ENCODE data around the gene DUSP22. TPM values are rescaled to one million over a fixed set of nuclear protein-coding genes. Genes with fewer than 3 reads are reported as not detected.

Gene DUSP22
- total and polyA plus RNA-seq, 2 experiments from 2014 or later = 12.8 to 36.8 TPM

- H3K9me3 Mint-ChIP-seq = peaks cover 4% of the 10 kb centered on the region; the same call in 2 of the 3 replicates
- ATAC-seq (peak; percentile 66), DNase-seq (ENCODE audit: low spot score) (peak; percentile 72)
- H3K4me3 Mint-ChIP-seq = peak within 1 kb of the TSS; percentile 81
- peak within 1 kb of the TSS; percentile 93 for H2AFZ ChIP-seq
- H3K27me3 Mint-ChIP-seq (ENCODE audit: insufficient read depth, low read depth, poor library complexity) = peaks cover 61% of the 10 kb centered on the region
- H3K4me1 ChIP-seq (ENCODE audit: insufficient read depth) = peaks cover 10% of the 10 kb centered on the region
- H3F3A ChIP-seq (replicated peaks; ENCODE audit: low read depth) = no peaks in the 10 kb centered on the region
- peaks cover 4% of the 10 kb centered on the region; the same call in 1 of the 3 replicates for H3K36me3 Mint-ChIP-seq (ENCODE audit: low read depth)
- H3K4me3 ChIP-seq = peak within 1 kb of the TSS; percentile 72
- H3K79me2 ChIP-seq (replicated peaks; ENCODE audit: insufficient read depth) = no peaks in the 10 kb centered on the region
- no peak within 1 kb of the TSS for H3K27ac Mint-ChIP-seq
- H3K27ac ChIP-seq (ENCODE audit: low read depth) = no peak within 1 kb of the TSS
- H3K27me3 ChIP-seq (ENCODE audit: insufficient read depth) = peaks cover 75% of the 10 kb centered on the region
- TF ChIP-seq ZNF114 (CRISPR knock-in tag; IDR thresholded peaks at IDR 0.05) (no peak), EZH2phosphoT487 (IDR thresholded peaks at IDR 0.05; ENCODE audit: unreplicated experiment) (no peak), CREB1 (CRISPR knock-in tag; IDR thresholded peaks at IDR 0.05; ENCODE audit: low read depth) (no peak), CTCF (conservative IDR thresholded peaks at IDR 0.05; ENCODE audit: low read depth in 2 of 2) (no peak), POLR2AphosphoS5 (IDR thresholded peaks at IDR 0.05; ENCODE audit: low read depth) (peak; percentile 81), STAT1 (IDR thresholded peaks at IDR 0.05; ENCODE audit: unreplicated experiment) (no peak)
- H3K4me2 ChIP-seq = peak within 1 kb of the TSS; percentile 92
- peaks cover 7% of the 10 kb centered on the region for H3K4me1 Mint-ChIP-seq
- H4K20me1 ChIP-seq (replicated peaks; ENCODE audit: insufficient read depth) = no peaks in the 10 kb centered on the region; the same call in 1 of the 2 replicates
- no peaks in the 10 kb centered on the region for H3K9me2 ChIP-seq (ENCODE audit: insufficient read depth)
- no peaks in the 10 kb centered on the region for H3K36me3 ChIP-seq (ENCODE audit: insufficient read depth)
These were observed 99.5 kb downstream of the DUSP22 start, which contains the start of gene IRF4 for GRCh38 chr6:391559-392440. TSS of gene IRF4 (plus strand) at chr6:391752. CDS start at chr6:393153, 1,401 bp downstream.

GRCh38 chr6:392441-393390, 100.4 kb downstream of the DUSP22 start:
- H3K9me3 Mint-ChIP-seq = peaks cover 4% of the 10 kb centered on the region; the same call in 2 of the 3 replicates
- H2AFZ ChIP-seq = peak overlapping the region; percentile 93
- peaks cover 66% of the 10 kb centered on the region for H3K27me3 Mint-ChIP-seq (ENCODE audit: insufficient read depth, low read depth, poor library complexity)
- ATAC-seq (peak; percentile 22), DNase-seq (ENCODE audit: low spot score) (peak; percentile 48)
- H3F3A ChIP-seq (replicated peaks; ENCODE audit: low read depth) = no peaks in the 10 kb centered on the region
- H3K27ac Mint-ChIP-seq = no peak overlapping the region
- peaks cover 10% of the 10 kb centered on the region for H3K4me1 ChIP-seq (ENCODE audit: insufficient read depth)
- H3K9me2 ChIP-seq (ENCODE audit: insufficient read depth) = no peaks in the 10 kb centered on the region
- no peaks in the 10 kb centered on the region; the same call in 1 of the 2 replicates for H4K20me1 ChIP-seq (replicated peaks; ENCODE audit: insufficient read depth)
- H3K4me3 ChIP-seq = peak overlapping the region; percentile 72
- H3K27me3 ChIP-seq (ENCODE audit: insufficient read depth) = peaks cover 75% of the 10 kb centered on the region
- H3K36me3 ChIP-seq (ENCODE audit: insufficient read depth) = no peaks in the 10 kb centered on the region
- H3K36me3 Mint-ChIP-seq (ENCODE audit: low read depth) = peaks cover 4% of the 10 kb centered on the region; the same call in 1 of the 3 replicates
- no peaks in the 10 kb centered on the region for H3K79me2 ChIP-seq (replicated peaks; ENCODE audit: insufficient read depth)
- H3K4me1 Mint-ChIP-seq = peaks cover 7% of the 10 kb centered on the region
- peak overlapping the region; percentile 81 for H3K4me3 Mint-ChIP-seq
- H3K27ac ChIP-seq (ENCODE audit: low read depth) = no peak overlapping the region
- H3K4me2 ChIP-seq = peak overlapping the region; percentile 92
- TF ChIP-seq CTCF (conservative IDR thresholded peaks at IDR 0.05; ENCODE audit: low read depth in 2 of 2) (no peak), ZNF114 (CRISPR knock-in tag; IDR thresholded peaks at IDR 0.05) (no peak), REST (IDR thresholded peaks at IDR 0.05; ENCODE audit: unreplicated experiment) (no peak), ETS1 (IDR thresholded peaks at IDR 0.05) (no peak), CREB1 (CRISPR knock-in tag; IDR thresholded peaks at IDR 0.05; ENCODE audit: low read depth) (no peak), JUNB (IDR thresholded peaks at IDR 0.05; ENCODE audit: unreplicated experiment) (no peak)
